Keratinocyte (primary cell): Measurements from ENCODE around the gene TRPT1.

Source experiments
- CTCF ChIP-seq, 3 experiments: IDR thresholded peaks in 1 of 3; conservative IDR thresholded peaks in 1 of 3; optimal IDR thresholded peaks in 1 of 3; 2 replicates in 2 of 3; 3 replicates in 1 of 3; pipeline versions ENCODE3 to v1.5.1; 2011; ENCODE audit warnings: low read length in 3 of 3, mild to moderate bottlenecking in 3 of 3, moderate library complexity in 2 of 3, control low read depth in 1 of 3, inconsistent platforms in 1 of 3; ENCODE audit not compliant: insufficient read depth in 2 of 3; ENCODE audit errors: extremely low read depth in 1 of 3
- EZH2 ChIP-seq: IDR thresholded peaks from one replicate; pipeline ENCODE4 v1.6.1; 2012; ENCODE audit warnings: inconsistent platforms, mild to moderate bottlenecking, low read length, moderate library complexity

- TF ChIP-seq CTCF (optimal IDR thresholded peaks at IDR 0.05 in 1 of 3, IDR thresholded peaks at IDR 0.05 in 1 of 3, conservative IDR thresholded peaks at IDR 0.05 in 1 of 3; ENCODE audit: extremely low read depth in 1 of 3, insufficient read depth in 2 of 3, low read length in 3 of 3): no peak
- TF ChIP-seq EZH2: no peak
Measured at GRCh38 chr11:64231546-64231945, 5.6 kb upstream of the TRPT1 start.
